Measurements from ENCODE around the gene MAST4. TPM values are rescaled to one million over a fixed set of nuclear protein-coding genes. Genes with fewer than 3 reads are reported as not detected.

Gene MAST4
- total RNA-seq, 1 experiment from 2014 or later, result 26.5 TPM

DNA sequence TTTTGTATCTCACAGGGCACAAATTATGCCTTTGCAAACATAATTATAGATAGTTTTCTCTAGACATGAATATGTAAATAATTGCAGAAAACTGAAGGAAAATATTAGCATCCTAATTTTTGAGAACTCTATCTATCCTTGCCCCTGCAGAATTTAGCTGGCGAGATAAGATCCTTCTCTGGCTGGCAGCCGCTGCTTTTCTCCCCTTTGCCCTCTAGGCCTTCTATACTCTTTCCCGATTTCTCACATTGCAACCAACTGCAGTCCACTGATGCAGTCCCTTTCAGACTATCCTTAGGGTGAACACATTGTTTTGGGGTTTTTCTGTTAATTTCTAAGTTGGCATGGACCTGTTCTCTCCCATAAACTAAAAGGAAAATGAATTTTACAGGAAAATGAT, 509.1 kb downstream of the MAST4 start:
- BruUV-seq (replicated peaks), result no TSS peak
- POLR2A ChIA-PET, result no interaction called here
- peaks cover 36% of the 10 kb centered on the region for H3K36me3 Mint-ChIP-seq (ENCODE audit: insufficient read depth, unreplicated experiment)
- intact Hi-C loops (cut with micrococcal nuclease), result no loop called here
- H3K4me3 Mint-ChIP-seq (ENCODE audit: unreplicated experiment), result no peak overlapping the region
- H3K27ac Mint-ChIP-seq (ENCODE audit: low read depth, unreplicated experiment), result no peak overlapping the region
- no peaks in the 10 kb centered on the region for H3K27me3 Mint-ChIP-seq (ENCODE audit: insufficient read depth, unreplicated experiment)
- H3K9me3 Mint-ChIP-seq (ENCODE audit: unreplicated experiment), result no peaks in the 10 kb centered on the region
- CTCF ChIA-PET, result no interaction called here
- TF ChIP-seq, protein P1, sequence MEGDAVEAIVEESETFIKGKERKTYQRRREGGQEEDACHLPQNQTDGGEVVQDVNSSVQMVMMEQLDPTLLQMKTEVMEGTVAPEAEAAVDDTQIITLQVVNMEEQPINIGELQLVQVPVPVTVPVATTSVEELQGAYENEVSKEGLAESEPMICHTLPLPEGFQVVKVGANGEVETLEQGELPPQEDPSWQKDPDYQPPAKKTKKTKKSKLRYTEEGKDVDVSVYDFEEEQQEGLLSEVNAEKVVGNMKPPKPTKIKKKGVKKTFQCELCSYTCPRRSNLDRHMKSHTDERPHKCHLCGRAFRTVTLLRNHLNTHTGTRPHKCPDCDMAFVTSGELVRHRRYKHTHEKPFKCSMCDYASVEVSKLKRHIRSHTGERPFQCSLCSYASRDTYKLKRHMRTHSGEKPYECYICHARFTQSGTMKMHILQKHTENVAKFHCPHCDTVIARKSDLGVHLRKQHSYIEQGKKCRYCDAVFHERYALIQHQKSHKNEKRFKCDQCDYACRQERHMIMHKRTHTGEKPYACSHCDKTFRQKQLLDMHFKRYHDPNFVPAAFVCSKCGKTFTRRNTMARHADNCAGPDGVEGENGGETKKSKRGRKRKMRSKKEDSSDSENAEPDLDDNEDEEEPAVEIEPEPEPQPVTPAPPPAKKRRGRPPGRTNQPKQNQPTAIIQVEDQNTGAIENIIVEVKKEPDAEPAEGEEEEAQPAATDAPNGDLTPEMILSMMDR (IDR thresholded peaks at IDR 0.05; ENCODE audit: unreplicated experiment), result no peak
- no peaks in the 10 kb centered on the region for H3K4me1 Mint-ChIP-seq (ENCODE audit: insufficient read depth, unreplicated experiment)
- DNase-seq (ENCODE audit: unreplicated experiment), result no peak

DNA sequence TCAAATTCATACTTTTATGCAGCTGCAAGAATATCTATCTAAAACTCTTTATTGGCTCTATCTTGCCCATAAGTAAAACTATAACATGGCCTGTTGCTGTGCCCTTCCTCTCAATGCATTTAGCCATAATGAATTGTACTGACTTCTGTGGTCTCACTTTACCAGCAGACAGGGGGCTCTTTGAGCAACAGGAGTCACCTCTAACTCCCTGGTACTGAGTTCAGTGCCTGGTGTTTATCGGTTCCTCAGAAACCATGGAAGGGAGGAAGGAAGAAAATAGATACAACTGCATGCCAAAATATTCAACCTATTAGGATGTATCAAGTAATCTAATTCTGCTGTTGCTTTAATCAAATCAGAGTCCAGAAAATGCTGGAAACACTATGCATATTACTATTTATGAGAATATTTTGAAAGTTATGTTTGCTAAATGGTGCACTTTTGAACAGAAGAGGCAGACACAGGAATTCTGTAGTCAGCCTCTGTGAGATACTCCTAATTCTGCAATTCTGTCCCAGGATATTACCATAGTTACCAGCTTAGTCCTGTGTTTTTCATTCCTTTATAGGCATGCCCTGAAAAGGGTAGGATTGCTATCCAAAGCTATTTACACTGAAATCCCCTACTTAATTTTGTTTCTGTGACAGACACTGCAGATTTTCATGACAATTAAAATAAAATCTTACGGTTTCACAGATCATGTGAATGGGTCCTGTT, 510.6 kb downstream of the MAST4 start:
- Mint-ChIP-seq H3K4me1 (ENCODE audit: insufficient read depth, unreplicated experiment) (no peaks in the 10 kb centered on the region), H3K27ac (ENCODE audit: low read depth, unreplicated experiment) (no peak overlapping the region), H3K27me3 (ENCODE audit: insufficient read depth, unreplicated experiment) (no peaks in the 10 kb centered on the region), H3K9me3 (ENCODE audit: unreplicated experiment) (no peaks in the 10 kb centered on the region), H3K36me3 (ENCODE audit: insufficient read depth, unreplicated experiment) (peaks cover 51% of the 10 kb centered on the region), H3K4me3 (ENCODE audit: unreplicated experiment) (no peak overlapping the region)
- TF ChIP-seq, protein P1 (IDR thresholded peaks at IDR 0.05; ENCODE audit: unreplicated experiment), result no peak
- intact Hi-C loops (cut with micrococcal nuclease), result no loop called here
- ChIA-PET POLR2A (no interaction called here), CTCF (interaction anchor here (0.7 kb wide), 1 partner anchor 31 kb away, joined by 3 read pairs; no protein-coding TSS in a partner anchor)
- no TSS peak for BruUV-seq (replicated peaks)
- no peak for DNase-seq (ENCODE audit: unreplicated experiment)

DNA sequence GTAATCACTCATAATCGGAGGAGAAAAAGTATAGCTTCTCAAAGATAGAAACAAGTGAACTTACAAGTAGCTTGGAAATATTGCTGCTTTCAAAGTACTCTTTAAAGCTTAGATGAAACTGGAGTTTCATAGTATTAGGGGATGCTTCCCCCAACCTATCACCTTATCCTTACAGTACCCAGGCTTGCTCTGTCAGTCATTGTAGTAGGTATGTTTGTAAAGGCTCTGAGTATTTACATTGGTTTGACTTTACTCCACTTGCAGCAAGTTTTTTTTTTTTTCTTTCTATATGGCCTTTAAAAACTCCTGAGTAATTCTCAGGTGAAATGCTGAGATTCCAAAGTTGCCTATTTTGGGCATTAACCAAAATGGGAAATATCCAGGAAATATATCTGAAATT, 515.6 kb downstream of the MAST4 start:
- no peak overlapping the region for H3K27ac Mint-ChIP-seq (ENCODE audit: low read depth, unreplicated experiment)
- no peaks in the 10 kb centered on the region for H3K9me3 Mint-ChIP-seq (ENCODE audit: unreplicated experiment)
- ChIA-PET POLR2A (interaction anchor here (0.5 to 1.8 kb wide), 3 partner anchors 17 to 221 kb away, joined by 3 to 5 read pairs (median 3); no protein-coding TSS in a partner anchor), CTCF (interaction anchor here (0.5 kb wide), 1 partner anchor 1670 kb away, joined by 4 read pairs; no protein-coding TSS in a partner anchor)
- intact Hi-C loops (cut with micrococcal nuclease), result no loop called here
- no peaks in the 10 kb centered on the region for H3K27me3 Mint-ChIP-seq (ENCODE audit: insufficient read depth, unreplicated experiment)
- no peak overlapping the region for H3K4me3 Mint-ChIP-seq (ENCODE audit: unreplicated experiment)
- BruUV-seq (replicated peaks), result no TSS peak
- H3K36me3 Mint-ChIP-seq (ENCODE audit: insufficient read depth, unreplicated experiment), result peaks cover 47% of the 10 kb centered on the region
- no peak for DNase-seq (ENCODE audit: unreplicated experiment)
- no peaks in the 10 kb centered on the region for H3K4me1 Mint-ChIP-seq (ENCODE audit: insufficient read depth, unreplicated experiment)
- TF ChIP-seq, protein P1 (IDR thresholded peaks at IDR 0.05; ENCODE audit: unreplicated experiment), result no peak

DNA sequence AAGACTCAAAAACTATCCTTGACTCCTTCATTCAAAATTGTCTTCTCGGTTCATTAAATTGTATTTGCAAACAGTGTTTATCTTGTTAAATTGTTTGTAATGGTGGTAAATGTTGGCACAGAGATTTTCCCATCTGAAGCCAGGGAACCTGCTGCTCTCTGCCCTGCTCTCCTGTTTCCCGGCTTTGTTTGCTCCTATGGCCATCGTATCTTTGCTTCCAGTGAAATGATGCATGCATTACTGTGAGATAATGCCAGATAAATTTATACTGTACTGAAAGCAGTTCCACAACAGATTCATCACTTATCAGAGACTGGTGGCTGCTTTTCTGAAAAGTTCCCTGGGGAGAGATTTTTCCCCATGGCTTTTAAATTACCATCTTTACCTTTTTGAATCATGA, 519.1 kb downstream of the MAST4 start:
- CTCF ChIA-PET, result interaction anchor here (0.6 to 0.7 kb wide), 2 partner anchors 16 to 1978 kb away, joined by 3 read pairs; no protein-coding TSS in a partner anchor
- POLR2A ChIA-PET, result no interaction called here
- no peak for DNase-seq (ENCODE audit: unreplicated experiment)
- H3K9me3 Mint-ChIP-seq (ENCODE audit: unreplicated experiment), result no peaks in the 10 kb centered on the region
- no peak overlapping the region for H3K4me3 Mint-ChIP-seq (ENCODE audit: unreplicated experiment)
- no peaks in the 10 kb centered on the region for H3K27me3 Mint-ChIP-seq (ENCODE audit: insufficient read depth, unreplicated experiment)
- no peaks in the 10 kb centered on the region for H3K4me1 Mint-ChIP-seq (ENCODE audit: insufficient read depth, unreplicated experiment)
- BruUV-seq (replicated peaks), result no TSS peak
- H3K36me3 Mint-ChIP-seq (ENCODE audit: insufficient read depth, unreplicated experiment), result peaks cover 52% of the 10 kb centered on the region
- H3K27ac Mint-ChIP-seq (ENCODE audit: low read depth, unreplicated experiment), result no peak overlapping the region
- intact Hi-C loops (cut with micrococcal nuclease), result no loop called here
- TF ChIP-seq, protein P1 (IDR thresholded peaks at IDR 0.05; ENCODE audit: unreplicated experiment), result no peak
